KOPT-K1 (cell line): ENCODE measurements around the gene PGAM5.
A peak's percentile ranks its signal among the peaks of the same experiment; 100 is the strongest.

Experiments used
- H3K27ac ChIP-seq: fragments of 200-600 bp; sonication (generic); 2 replicates; pipeline ENCODE4 v1.5.1; 2016; ENCODE audit warnings: antibody characterized with exemption, mild to moderate bottlenecking, low read depth, low read length; ENCODE audit not compliant: poor library complexity, severe bottlenecking
- H3K36me3 ChIP-seq: fragments of 200-600 bp; sonication (generic); 2 replicates; pipeline ENCODE4 v1.5.1; 2017; ENCODE audit warnings: antibody characterized with exemption, mild to moderate bottlenecking, low read length, moderate library complexity; ENCODE audit not compliant: insufficient read depth
- H3K9me3 ChIP-seq: fragments of 200-600 bp; sonication (generic); 2 replicates; pipeline ENCODE4 v1.5.1; 2017; ENCODE audit warnings: antibody characterized with exemption, low read length, mild to moderate bottlenecking; ENCODE audit not compliant: insufficient read depth, poor library complexity, severe bottlenecking

The PGAM5 gene

GRCh38 chr12:132771126-132771838 lies 60.6 kb downstream of the PGAM5 start:
- Histone ChIP-seq H3K36me3 (peaks cover 68% of the 10 kb centered on the region), H3K27ac (peak overlapping the region; percentile 73), H3K9me3 (no peaks in the 10 kb centered on the region)
